HG02610 (cell line): ENCODE results near the gene CLEC6A.
"Not testable (repeated sequence)": the region's sequence is repeated elsewhere in the genome, so short reads cannot be mapped to it uniquely, and the experiment has no call there.

Source experiments
- ATAC-seq: cut with Tn5 transposase; IDR thresholded peaks from one replicate; pipeline ENCODE4 v1.9.1; 2021; ENCODE audit warnings: mild to moderate bottlenecking, moderate library complexity; ENCODE audit not compliant: unreplicated experiment

The CLEC6A gene

DNA sequence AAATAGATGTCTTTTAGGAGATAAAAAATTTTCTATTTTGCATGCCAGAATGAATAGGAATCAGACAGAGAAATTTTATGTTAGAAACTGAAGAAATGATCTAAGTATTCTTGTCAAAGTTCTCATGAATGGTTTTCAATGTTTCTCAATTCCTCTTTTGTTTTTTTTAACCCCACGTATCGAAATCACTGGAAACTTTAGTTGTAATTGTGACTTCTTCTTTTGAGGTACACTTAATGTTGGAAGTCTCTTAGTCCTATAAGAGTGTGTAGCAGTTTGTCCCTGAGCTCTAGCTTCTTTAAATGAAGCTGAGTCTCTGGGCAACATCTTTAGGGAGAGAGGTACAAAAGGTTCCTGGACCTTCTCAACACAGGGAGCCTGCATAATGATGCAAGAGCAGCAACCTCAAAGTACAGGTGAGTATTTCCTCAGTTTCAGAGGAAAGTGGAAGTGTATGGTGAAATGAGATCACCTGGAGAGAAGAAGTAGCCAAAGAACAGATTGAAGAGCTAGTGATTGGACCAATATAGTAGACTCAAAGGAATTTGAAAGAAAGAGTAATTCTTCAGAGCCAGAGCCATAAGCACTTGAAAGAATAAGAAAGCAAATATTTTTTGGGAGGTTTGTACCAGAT lies at the start of gene CLEC6A:
CLEC6A (plus strand) TSS at position 236 of the 634 bp plus-strand sequence; CDS start at position 386, 150 bp downstream.
- no peak for ATAC-seq

DNA sequence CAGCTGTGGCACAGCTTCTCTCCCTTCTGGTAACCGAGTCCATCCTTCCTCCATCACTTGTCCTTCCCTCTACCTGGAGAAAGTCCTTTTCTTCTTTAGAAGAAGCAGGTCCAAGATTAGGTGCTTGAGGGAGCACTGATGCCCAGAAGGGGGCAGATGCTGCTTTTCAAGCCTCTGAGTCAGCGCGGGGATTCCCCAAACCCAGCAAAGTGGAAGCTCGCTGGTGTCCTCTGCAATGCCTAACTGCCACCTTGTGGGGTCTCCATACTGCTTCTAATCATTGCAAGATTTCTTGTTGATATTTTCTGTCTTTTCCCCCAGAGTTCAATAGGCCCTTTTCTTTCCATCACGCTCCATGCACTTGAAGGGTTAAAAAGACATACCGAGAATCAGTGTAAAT lies 36.2 kb upstream of the CLEC6A start:
- not testable (repeated sequence) for ATAC-seq

DNA sequence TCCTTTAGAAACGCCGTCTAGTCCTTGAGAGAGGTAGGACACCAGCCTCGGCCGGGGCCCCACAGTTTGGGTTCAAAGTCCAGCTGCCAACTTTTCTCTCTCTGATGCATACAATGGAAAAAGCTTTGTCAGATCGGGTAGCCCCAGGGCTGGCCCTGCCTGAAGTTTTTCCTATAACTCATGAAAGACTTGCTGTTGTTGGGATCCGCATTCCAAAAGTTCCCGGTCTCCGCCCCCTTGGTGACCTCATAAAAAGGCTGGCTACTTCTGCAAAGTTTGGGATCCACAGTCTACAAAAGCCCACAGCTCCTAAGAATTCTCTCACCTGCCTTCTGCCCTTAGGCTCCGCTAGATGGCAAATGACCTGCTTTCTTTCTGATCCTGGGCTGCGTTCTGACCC lies 35.3 kb upstream of the CLEC6A start:
- no peak for ATAC-seq

DNA sequence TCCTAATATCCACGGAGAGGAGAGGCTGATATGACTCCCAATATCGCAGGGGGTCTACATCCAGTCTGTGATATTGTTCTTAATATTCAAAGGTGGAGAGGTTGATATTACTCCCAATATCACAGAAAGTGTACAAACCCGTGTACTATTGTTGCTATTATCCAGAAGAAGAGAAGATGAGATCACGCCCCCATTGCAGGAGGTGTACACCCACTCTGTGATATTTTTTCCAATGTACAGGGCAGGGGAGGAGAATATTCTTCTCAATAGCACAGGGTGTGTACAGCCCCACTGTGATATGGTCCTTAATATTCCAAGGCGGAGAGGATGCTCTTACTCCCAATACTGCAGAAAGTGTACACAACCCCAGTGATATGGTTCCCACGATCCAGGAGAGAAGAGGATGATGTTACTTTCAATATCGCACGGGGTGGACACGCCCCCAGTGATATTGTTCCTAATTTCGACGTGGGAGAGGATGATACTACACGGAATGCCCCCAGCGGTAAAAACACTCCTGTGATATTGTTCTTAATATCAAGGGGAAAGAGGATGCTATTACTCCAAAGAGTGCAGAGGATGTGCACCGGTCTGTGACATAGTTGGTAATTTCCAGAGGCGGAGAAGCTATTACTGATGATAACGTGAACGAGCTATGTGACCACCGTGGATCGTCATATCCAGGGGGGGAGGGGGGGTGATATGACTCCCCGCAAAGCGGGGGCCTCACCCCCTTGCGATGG lies 11.1 kb upstream of the CLEC6A start:
- ATAC-seq, result not testable (repeated sequence)

DNA sequence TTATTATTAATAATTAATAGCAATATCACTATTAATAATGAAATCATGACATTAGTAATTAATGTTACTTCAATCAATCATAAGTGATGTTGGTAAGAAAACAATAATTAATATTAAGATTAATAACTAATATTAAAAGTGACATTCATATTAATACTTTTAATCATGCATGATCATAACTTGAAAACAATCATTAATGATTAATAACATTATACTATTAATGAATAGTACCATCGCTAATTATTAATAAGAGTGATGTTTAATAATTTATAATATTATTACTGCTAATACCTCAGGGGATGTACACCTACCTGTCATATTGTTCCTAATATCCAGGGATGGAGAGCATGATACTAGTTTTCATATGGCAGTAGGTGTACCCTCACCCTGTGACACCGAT lies 10.0 kb upstream of the CLEC6A start:
- no peak for ATAC-seq

DNA sequence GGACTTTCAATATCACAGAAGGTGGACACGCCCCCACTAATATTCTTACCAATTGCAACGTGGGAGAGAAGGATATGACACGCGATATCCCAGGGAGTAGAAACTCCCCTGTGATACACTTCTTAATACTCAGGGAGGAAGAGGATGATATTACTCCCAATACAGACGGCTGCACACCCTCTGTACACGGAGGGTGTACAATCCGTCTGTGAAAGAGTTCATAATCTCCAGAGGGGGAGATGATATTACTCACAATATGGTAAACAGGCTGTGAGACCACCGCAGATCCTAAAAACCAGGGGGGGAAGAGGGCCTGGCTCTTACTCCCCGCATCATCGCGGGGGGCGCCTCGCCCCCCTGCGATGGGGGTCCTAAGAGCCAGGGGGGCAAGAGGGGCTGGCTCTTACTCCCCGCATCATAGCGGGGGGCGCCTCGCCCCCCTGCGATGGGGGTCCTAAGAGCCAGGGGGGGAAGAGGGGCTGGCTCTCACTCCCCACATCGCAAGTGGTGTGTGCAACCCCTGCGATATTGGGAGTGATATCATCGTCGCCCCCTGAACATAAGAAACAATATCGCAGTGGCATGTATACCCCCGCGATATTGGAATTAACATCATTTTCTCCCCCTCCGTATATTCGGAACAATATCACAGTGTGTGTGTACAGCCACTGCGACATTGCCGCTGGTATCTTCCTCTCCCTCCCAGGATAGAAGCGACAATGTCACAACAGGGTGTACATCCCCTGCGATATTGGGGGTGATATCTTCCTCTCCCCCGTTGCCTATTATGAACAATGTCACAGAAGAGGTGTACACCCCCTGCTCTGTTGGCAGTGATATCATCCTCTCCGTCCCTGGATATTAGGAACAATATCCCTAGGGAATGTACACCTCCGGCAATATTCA lies 8.9 kb upstream of the CLEC6A start:
- ATAC-seq, result no peak

DNA sequence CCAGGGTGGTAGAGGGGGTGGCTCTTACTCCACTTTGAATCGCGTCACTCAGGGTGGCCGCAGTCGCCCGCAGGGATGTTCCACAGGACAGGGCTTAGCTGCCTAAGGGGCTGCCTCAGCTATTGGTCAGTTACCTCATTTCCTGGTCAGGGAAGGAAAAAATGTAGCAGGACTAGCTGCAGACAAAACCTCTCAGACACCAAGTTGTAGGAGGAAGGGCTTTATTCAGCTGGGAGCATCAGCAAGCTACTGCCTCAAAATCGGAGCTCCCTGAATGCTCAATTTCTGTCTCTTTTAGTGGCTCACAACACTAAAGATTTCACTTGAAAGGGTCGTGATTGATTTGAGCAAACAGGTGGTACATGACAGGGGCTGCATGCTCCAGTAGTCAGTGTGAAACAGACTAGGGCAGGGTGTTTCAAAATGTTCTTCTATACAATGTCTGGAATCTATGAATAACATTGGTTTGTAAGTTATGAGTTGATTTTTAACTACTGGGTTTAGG lies 6.4 kb upstream of the CLEC6A start:
- no peak for ATAC-seq

DNA sequence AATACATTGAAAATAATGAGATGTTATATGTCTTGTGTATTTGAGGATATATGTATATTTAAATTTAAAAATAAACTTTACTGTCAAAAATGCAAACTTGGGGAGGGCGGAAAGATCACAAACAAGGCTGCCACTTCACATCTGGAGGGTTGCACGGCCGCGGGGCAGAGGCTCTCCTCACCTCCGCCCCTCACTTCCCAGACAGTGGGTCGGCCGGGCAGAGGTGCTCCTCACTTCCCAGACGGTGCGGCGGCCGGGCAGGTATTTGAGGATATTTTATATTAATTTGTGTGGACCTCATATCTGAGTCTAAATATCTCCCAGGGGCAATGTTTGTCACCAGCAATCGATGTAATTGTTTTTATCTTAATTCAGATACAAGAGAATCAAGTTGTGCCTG lies 3.7 kb upstream of the CLEC6A start:
- no peak for ATAC-seq

DNA sequence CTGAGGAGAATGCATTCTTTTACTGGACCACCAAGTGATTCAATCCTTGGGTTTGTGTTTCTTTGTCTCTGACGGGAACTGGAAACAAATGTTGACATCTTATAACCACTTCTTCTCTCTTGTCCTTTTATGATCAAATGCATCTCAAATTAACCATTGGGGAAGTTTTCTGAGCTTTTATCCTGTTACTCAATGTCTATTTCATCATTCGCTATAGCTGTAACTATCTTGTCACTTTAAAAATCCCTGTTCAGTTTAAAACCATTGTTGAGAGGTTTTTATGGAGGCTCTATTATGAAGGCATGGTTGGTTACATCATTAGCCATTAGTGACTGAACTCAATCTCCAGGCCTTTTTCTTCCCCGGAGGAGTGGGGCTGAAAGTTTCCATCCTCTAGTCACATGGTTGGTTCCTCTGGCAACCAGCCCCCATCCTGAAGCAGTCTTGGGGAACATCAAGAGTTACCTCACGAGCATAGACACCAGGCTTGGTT lies 2.7 kb upstream of the CLEC6A start:
- no peak for ATAC-seq

DNA sequence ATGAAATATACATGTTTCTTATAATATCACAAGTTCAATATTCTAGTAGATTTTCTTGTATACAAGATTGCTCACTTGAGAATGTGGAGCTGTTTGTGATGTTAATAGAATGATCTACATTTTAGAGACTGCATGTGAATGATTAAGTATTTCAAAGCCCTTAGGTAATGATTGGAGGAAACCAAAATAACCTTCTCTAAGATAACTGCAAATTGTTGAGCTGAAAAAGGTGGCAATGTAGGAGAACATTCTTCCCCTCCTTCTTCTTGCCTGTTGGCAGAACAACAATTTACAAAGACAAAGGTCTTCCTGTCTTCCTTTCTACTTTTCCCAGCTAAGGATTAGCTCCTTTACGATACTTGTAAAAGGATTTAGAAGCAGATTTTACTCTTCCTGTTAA lies 2.0 kb upstream of the CLEC6A start:
- no peak for ATAC-seq

DNA sequence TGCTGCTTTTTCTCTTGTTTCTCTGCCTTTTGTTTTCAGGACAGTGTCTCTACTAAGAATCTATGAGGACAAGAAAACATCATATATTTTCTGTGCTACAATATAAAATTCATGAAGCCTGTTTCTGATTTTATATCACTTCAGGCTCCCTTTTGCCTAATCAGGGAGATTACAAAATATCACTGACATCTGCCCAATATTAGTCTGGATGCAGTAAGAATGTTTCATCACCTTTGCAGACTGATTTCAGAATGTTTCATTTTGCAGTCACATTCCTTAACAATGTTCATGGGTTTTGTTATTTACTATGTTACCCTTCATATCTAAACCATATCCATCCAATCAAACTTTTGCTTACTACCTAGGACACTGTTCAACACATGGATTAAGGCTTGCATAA lies 491 bp upstream of the CLEC6A start:
- ATAC-seq, result no peak

DNA sequence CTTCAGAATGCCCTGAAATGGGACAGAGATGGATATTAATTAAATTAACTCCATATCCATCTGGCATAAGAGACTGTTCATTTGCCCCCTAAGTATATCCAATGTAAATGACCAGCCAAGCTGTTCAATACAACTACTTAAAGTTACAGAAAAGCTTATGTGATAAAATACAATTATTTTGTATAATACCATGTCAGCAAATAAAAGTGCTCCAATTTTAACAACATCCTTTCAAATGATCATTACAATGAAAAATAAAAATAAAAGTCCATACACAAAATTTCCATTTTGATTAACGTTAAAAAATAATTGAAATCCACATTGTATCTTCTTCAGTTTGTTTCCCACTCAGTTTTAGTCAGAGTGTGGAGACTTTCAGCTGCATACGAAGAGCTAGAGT lies 5.7 kb downstream of the CLEC6A start:
- ATAC-seq, result no peak

DNA sequence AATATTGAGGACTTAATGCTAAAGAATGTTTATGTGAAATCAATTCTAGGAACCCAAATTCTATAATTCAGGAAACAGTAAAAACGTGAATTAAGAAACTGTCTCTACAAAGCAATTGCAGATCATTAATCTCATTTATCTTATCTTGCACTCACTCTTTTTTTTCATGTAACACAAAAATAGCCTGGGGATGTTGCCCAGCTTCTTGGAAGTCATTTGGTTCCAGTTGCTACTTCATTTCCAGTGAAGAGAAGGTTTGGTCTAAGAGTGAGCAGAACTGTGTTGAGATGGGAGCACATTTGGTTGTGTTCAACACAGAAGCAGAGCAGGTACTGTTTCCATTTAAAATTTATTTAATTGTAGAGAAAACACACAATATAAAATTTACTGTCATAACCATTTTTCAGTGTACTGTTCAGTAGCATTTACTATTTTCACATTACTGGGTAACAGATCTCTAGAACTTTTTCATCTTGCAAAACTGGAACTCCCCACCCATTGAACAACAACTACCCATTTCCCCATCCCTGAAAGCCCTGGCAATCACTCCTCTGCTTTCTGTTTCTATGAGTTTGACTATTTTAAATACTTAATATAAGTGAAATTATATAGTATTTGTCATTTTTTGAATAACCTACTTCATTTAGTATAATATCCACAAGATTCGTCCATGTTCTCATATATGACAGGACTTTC lies 9.7 kb downstream of the CLEC6A start:
- no peak for ATAC-seq

DNA sequence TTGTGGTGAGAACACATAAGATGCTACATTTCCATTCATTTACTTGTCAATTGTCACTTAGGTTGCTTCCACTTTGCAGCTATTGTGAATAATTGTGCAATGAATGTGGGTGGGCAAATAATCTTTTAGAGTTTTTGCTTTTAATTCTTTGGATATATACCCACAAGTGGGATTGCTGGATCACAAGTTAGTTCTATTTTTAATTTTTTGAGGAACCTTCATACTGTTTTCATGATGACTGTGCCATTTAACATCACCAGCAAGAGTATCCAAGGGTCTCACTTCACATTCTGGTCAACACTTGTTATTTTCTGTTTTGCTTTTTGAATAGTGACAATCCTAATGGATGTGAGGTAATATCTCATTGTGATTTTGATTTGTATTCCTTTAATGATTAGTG lies 10.5 kb downstream of the CLEC6A start:
- ATAC-seq, result no peak

DNA sequence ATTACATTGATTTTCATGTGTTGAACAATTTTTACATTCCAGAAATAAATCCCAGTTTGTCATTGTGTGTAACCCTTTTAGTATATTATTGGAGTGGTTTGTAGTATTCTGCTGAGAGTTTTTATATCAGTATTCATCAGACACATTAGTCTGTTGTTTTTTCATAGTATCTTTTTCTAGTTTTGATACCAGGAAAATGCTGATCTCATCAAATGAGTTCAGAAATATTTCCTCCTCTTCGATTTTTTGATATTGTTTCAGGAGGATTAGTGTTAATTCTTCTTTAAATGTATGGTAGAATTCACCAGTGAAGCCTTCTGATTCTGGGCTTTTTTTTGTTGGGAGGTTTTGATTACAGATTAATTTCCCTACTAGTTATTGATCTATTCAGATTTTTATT lies 15.3 kb downstream of the CLEC6A start:
- no peak for ATAC-seq

DNA sequence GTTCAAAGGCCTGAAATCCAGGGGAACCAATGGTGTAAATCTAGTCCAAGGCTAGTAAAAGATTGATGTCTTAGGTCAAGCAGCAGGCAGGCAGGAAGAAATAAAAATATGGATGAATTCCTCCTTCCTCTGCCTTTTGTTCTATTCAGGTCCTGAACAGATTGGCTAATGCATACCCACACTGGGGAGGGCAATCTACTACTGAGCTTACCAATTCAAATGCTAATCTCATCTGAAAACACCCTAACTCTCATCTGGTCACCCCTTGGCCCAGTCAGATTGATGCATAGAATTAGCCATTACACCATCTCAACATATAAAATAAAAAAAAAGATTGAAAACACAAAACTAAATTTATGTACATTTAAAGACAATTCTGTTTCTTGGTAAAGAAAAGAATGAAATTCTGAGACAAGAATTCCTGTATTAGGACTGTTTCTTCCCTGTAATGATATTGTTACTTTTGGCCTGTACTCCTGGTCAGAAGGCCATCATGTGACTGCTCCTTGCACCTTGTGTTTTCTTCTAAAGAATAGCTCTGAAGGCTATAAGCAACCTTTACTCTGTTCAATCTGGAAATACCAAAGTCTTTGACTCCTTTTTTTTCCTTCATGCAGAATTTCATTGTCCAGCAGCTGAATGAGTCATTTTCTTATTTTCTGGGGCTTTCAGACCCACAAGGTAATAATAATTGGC lies 19.9 kb downstream of the CLEC6A start:
- no peak for ATAC-seq

DNA sequence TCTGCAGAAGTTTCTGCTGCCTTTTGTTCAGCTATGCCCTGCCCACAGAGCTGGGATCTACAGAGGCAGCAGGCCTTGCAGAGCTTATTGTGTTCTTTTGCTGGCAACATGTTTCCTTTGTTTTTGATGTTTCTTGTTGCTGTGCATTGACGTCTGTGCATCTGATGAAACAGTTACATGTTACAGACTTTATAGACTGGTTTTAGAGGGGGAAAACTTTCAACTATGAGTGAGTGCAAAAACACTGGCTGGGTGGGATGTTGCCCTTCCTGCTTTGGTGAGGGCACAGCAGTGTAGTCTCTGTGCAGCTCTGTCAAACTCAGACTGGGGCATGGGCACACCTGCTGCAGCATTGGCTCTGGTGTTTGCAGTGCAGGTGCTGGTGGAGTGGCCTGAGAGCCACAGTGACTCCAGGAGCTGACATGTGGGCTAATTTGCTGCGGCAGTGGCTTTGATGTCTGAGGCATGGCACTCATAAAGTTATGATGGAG lies 26.9 kb downstream of the CLEC6A start:
- no peak for ATAC-seq

DNA sequence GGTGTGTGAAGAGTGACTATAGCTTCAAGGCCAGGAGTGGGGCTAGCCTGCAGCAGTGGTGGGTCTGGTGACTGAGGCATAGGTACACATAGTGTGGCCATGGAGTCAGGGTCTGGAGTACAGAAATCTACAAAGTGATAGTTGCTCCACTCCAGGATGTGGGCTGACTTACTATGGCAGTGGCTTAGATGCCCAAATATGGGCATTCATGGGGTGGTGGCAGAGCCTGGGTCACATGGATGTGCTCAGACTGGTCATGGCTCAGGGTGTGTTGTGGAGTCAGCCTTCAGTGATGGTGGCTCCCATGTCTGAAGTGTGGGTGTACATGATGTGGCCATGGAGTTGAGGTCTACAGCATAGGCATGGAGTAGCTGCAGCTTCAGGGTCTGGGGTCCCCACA lies 27.3 kb downstream of the CLEC6A start:
- no peak for ATAC-seq

DNA sequence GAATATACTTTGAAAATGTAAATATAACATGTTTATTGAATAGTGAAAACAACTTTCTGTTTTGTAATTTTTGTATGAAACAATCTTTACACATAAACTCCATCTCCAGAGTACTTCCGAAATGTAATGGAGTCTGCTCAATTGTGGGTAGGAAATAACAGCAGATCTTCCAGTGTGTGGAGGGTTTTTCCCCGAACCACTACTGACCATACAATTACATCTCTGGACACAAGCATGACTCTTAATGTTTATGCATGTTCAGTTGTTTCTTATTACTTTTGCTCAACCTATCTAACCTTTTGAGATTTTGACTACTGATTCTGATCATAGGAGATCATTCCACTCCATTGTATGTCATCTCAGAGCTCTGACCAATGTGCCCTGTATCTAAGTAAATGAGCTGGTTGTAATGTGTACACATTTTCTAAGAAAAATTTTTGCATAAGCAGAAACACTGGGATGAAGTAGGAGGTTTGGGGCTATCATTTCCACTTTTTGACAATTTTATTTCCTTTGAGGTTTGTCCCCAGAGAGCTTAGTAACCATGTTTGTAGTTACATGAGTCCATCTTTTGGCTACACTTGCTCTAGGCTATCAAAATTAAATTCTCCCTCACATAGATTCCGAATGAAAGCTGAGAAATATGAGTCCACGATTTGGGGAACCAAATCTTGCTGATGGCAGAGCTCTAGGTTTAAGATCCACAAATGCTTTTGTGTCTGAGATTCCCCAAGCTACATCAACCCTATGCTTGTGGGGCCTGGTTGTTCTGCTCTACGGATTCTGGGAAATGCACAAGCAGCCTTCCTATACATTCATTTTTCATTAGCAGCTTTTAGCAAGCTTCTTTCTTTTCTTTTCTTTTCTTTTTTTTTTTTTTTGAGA lies 36.1 kb downstream of the CLEC6A start:
- ATAC-seq, result no peak
